Endodermal cell (in vitro differentiated cells): ENCODE data around the gene PTPRN2. TPM values are rescaled to one million over a fixed set of nuclear protein-coding genes. Genes with fewer than 3 reads are reported as not detected.

Experiments
- DNase-seq: peaks from one replicate; pipeline ENCODE4 v3.0.0-alpha.2; 2017
- H3K27ac ChIP-seq: 2 replicates; pipeline ENCODE4 v1.5.1; 2013; ENCODE audit warnings: mild to moderate bottlenecking, low read depth, low read length, moderate library complexity
- H3K27me3 ChIP-seq: 2 replicates; pipeline ENCODE4 v1.6.1; 2013; ENCODE audit warnings: mild to moderate bottlenecking, low read length, moderate library complexity; ENCODE audit not compliant: insufficient read depth, control insufficient read depth, poor library complexity, severe bottlenecking
- H3K36me3 ChIP-seq: 2 replicates; pipeline ENCODE4 v1.7.0; 2013; ENCODE audit warnings: mild to moderate bottlenecking, low read length, moderate library complexity; ENCODE audit not compliant: control insufficient read depth, insufficient read depth
- H3K4me1 ChIP-seq: one replicate; pipeline ENCODE4 v1.7.0; 2013; ENCODE audit warnings: low read length; ENCODE audit not compliant: control insufficient read depth, insufficient read depth
- H3K4me3 ChIP-seq: 2 replicates; pipeline ENCODE4 v1.5.1; 2013; ENCODE audit warnings: mild to moderate bottlenecking, low read length, moderate library complexity
- H3K9ac ChIP-seq: 2 replicates; pipeline ENCODE4 v1.6.1; 2013; ENCODE audit warnings: mild to moderate bottlenecking, low read length, moderate library complexity; ENCODE audit not compliant: poor library complexity, severe bottlenecking; ENCODE audit errors: extremely low read depth
- H3K9me3 ChIP-seq: 2 replicates; pipeline ENCODE4 v1.6.1; 2013; ENCODE audit warnings: mild to moderate bottlenecking, low read length, moderate library complexity; ENCODE audit not compliant: control insufficient read depth
- H3K27ac Mint-ChIP-seq: 2 replicates; pipeline ENCODE4 v1.8.0; 2020; ENCODE audit warnings: mixed read lengths
- H3K27me3 Mint-ChIP-seq: 2 replicates; pipeline ENCODE4 v1.8.0; 2021; ENCODE audit warnings: mild to moderate bottlenecking, mixed read lengths; ENCODE audit not compliant: insufficient read depth
- H3K36me3 Mint-ChIP-seq: 2 replicates; pipeline ENCODE4 v1.8.0; 2020; ENCODE audit warnings: low read depth, mixed read lengths
- H3K4me1 Mint-ChIP-seq: 2 replicates; pipeline ENCODE4 v1.8.0; 2020; ENCODE audit warnings: mixed read lengths
- H3K4me3 Mint-ChIP-seq: 2 replicates; pipeline ENCODE4 v1.8.0; 2020; ENCODE audit warnings: mild to moderate bottlenecking, moderate library complexity, mixed read lengths
- H3K9me3 Mint-ChIP-seq: 2 replicates; pipeline ENCODE4 v1.8.0; 2020; ENCODE audit warnings: mild to moderate bottlenecking, mixed read lengths
- WGBS, 2 experiments: methylation state at CpG; one replicate each; pipeline versions ENCODE4 v1.1.5 to v1.1.7; 2013; ENCODE audit warnings: missing lambda C conversion rate in 2 of 2, mixed read lengths in 1 of 2; ENCODE audit not compliant: insufficient coverage in 1 of 2, insufficient read length in 1 of 2; 5-methylcytosine and 5-hydroxymethylcytosine counted together
- total RNA-seq, 2 donors: library from RNA; stranded (reverse); fragmentation: NEBNext Ultra II Directional in 1 of 2; extraction: Animal tissue kit (Norgen Biotek cat#: 25700) in 1 of 2; gene quantifications; 2 replicates in 1 of 2; 3 replicates in 1 of 2; pipeline ENCODE4 v1.2.1, GENCODE V29; 2021
- TF ChIP-seq, protein P1 (sequence below): fragments of 200-600 bp; sonication (generic); conservative IDR thresholded peaks from 2 replicates; pipeline ENCODE4 v1.5.0; 2021; ENCODE audit warnings: antibody characterized with exemption, mild to moderate bottlenecking

The PTPRN2 gene
- total RNA-seq, 2 donors from 2014 or later: 0.69 to 1.2 TPM

- TF ChIP-seq, protein P1, sequence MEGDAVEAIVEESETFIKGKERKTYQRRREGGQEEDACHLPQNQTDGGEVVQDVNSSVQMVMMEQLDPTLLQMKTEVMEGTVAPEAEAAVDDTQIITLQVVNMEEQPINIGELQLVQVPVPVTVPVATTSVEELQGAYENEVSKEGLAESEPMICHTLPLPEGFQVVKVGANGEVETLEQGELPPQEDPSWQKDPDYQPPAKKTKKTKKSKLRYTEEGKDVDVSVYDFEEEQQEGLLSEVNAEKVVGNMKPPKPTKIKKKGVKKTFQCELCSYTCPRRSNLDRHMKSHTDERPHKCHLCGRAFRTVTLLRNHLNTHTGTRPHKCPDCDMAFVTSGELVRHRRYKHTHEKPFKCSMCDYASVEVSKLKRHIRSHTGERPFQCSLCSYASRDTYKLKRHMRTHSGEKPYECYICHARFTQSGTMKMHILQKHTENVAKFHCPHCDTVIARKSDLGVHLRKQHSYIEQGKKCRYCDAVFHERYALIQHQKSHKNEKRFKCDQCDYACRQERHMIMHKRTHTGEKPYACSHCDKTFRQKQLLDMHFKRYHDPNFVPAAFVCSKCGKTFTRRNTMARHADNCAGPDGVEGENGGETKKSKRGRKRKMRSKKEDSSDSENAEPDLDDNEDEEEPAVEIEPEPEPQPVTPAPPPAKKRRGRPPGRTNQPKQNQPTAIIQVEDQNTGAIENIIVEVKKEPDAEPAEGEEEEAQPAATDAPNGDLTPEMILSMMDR: no peak
- no peak overlapping the region for H3K27ac ChIP-seq
- Mint-ChIP-seq H3K4me3 (no peak overlapping the region), H3K27me3 (peaks cover 5% of the 10 kb centered on the region), H3K36me3 (no peaks in the 10 kb centered on the region), H3K9me3 (no peaks in the 10 kb centered on the region), H3K27ac (no peak overlapping the region), H3K4me1 (no peaks in the 10 kb centered on the region)
- H3K4me3 ChIP-seq: no peak overlapping the region
- H3K27me3 ChIP-seq: no peaks in the 10 kb centered on the region
- no peak for DNase-seq
- no peak overlapping the region for H3K9ac ChIP-seq
- WGBS, 2 experiments: 66 to 79% methylated on average over 5 to 8 of the region's 8 CpGs
- H3K36me3 ChIP-seq: no peaks in the 10 kb centered on the region
- peaks cover 52% of the 10 kb centered on the region for H3K9me3 ChIP-seq
- H3K4me1 ChIP-seq: no peaks in the 10 kb centered on the region
These were observed 1067.4 kb downstream of the PTPRN2 start for GRCh38 chr7:157520249-157520648.

GRCh38 chr7:157519798-157520244, 1067.8 kb downstream of the PTPRN2 start:
- Histone ChIP-seq H3K27ac (no peak overlapping the region), H3K9me3 (peaks cover 52% of the 10 kb centered on the region), H3K4me3 (no peak overlapping the region), H3K9ac (no peak overlapping the region), H3K27me3 (no peaks in the 10 kb centered on the region), H3K36me3 (no peaks in the 10 kb centered on the region), H3K4me1 (no peaks in the 10 kb centered on the region)
- DNase-seq: peak; percentile 39
- H3K27me3 Mint-ChIP-seq: peaks cover 3% of the 10 kb centered on the region
- TF ChIP-seq, protein P1: no peak
- no peaks in the 10 kb centered on the region for H3K9me3 Mint-ChIP-seq
- no peaks in the 10 kb centered on the region for H3K36me3 Mint-ChIP-seq
- H3K4me1 Mint-ChIP-seq: no peaks in the 10 kb centered on the region
- WGBS, 2 experiments: 76 to 77% methylated on average over 12 to 16 of the region's 16 CpGs
- H3K27ac Mint-ChIP-seq: no peak overlapping the region
- H3K4me3 Mint-ChIP-seq: no peak overlapping the region

GRCh38 chr7:157519246-157519645, 1068.4 kb downstream of the PTPRN2 start:
- Mint-ChIP-seq H3K36me3 (no peaks in the 10 kb centered on the region), H3K27ac (no peak overlapping the region), H3K9me3 (no peaks in the 10 kb centered on the region), H3K27me3 (peaks cover 3% of the 10 kb centered on the region), H3K4me3 (no peak overlapping the region), H3K4me1 (no peaks in the 10 kb centered on the region)
- Histone ChIP-seq H3K36me3 (no peaks in the 10 kb centered on the region), H3K4me1 (no peaks in the 10 kb centered on the region), H3K9me3 (peaks cover 52% of the 10 kb centered on the region), H3K27ac (no peak overlapping the region), H3K4me3 (no peak overlapping the region), H3K9ac (no peak overlapping the region), H3K27me3 (no peaks in the 10 kb centered on the region)
- WGBS, 2 experiments: 67 to 68% methylated on average over 1 to 9 of the region's 10 CpGs
- TF ChIP-seq, protein P1: no peak
- DNase-seq: peak; percentile 38
